ENCODE measurements around the gene TBCC.
"Not testable (repeated sequence)": the region's sequence is repeated elsewhere in the genome, so short reads cannot be mapped to it uniquely, and the experiment has no call there.

Gene TBCC

DNA sequence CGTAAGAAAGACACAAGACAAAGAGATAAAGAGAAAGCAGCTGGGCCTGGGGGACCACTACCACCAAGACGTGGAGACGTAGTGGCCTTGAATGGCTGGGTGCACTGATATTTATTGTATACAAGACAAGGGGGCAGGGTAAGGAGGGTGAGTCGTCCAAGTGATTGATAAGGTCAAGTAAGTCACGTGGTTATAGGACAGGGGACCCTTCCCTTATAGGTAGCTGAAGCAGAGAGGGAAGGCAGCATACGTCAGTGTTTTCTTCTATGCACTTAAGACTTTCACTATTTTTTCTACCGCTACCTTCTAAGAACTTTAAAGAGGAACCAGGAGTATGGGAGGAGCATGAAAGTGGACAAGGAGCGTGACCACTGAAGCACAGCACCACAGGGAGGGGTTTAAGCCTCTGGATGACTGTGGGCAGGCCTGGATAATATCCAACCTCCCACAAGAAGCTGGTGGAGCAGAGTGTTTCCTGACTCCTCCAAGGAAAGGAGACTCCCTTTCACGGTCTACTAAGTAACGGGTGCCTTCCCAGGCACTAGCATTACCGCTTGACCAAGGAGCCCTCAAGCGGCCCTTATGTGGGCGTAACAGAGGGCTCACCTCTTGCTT, 11.9 kb downstream of the TBCC start:
- DNase-seq (ENCODE audit: low read depth in 2 of 2) = not testable (repeated sequence)

DNA sequence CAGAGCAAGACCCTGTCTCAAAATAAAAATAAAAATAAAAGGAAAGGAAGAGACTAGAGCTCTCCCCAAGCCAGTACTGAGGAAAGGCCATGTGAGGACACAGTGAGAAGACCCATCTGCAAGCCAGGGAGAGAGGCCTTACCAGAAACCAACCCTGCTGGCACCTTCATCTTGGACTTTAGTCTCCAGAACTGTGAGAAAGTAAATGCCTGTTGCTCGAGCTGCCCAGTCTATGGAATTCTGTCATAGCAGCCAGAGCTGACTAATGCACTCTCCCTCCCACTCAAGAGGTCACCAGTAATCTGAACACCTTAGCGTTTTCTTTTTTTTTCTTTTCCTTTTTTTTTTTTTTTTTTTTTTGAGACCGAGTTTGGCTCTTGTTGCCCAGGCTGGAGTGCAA, 16.2 kb downstream of the TBCC start:
- no peak for DNase-seq (ENCODE audit: low read depth in 2 of 2)

DNA sequence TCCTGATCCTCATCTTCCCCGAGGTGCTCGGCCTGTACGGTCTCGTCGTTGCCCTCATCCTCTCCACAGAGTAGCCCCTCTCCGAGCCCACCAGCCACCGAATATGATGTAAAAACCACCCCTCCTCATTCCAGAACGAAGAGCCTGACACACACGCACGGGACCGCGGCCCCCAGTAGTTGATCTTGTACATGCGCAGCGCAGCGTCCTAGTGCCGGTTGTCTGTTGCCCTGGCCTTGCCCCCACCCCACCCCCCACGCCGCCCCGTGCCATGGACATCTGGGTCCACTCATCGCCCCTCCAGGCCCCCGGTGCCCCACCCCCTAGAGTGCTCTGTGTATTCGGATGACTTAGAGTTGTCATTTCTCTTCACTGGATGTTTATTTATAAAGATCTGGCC, 18.3 kb downstream of the TBCC start:
- DNase-seq (ENCODE audit: low read depth in 2 of 2) = no peak

DNA sequence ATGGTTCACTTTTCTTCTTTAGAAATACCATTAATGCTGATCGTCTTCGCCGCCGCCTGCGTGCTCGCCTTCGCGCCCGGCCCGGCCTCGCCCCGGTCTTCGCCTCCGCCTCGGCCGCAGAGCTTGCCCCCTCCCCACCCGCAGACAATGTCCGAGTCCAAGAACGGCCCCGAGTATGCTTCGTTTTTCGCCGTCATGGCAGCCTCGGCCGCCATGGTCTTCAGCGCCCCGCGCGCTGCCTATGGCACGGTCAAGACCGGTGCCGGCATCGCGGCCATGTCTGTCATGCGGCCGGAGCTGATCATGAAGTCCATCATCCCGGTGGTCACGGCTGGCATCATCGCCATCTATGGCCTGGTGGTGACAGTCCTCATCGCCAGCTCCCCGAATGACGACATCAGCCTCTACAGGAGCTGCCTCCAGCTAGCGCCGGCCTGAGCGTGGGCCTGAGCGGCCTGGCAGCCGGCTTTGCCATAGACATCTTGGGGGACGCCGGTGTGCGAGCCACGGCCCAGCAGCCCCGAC, 18.8 kb downstream of the TBCC start:
- no peak for DNase-seq (ENCODE audit: low read depth in 2 of 2)

DNA sequence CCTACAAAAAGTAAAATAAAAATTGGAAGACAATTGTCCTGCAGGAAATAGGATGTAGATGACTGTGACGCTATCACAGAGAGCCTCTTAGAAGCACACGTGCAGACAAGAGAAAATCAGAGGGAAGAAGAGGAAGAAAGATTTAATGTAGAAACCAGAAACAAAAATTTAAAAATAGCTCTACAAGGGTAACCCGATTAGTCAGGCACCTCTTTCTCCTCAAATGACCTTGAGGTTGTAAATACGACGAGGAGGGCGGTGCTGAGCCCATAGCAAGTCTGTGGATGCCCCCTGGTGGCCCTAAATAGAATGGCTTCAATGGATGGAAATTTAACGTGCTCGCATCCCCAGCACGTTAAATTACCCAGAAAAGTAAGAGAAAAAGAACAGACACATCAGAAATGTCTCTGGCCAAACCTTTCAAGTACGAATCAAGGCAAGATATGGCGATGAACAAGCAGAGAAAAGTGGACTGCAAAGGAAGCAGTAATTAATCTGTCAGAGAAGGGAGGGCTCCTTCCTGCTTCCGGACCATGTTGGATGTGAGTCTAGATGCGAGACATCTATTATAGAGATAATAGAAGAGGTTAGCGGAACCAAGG, 19.3 kb downstream of the TBCC start:
- DNase-seq (ENCODE audit: low read depth in 2 of 2) = peak; percentile 38 to 40

DNA sequence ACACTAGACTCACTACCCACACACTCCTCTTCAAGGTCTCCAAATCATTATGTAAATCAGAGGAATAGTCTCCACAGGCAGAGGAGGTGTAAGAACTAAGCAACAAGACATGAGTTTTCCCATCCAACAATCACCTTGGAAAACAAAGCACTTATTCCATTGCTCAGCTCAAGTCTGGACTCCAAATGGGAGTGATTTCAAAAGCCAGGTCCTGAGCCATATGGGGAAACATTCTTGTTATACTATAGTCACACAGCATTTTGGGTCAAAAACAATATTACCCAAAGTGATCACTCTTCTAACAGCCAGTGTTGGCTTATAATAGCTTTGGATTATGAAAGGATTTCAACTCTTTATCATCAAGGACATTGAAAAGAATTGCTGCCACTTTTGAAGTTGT, 19.9 kb downstream of the TBCC start:
- DNase-seq (ENCODE audit: low read depth in 2 of 2) = no peak

DNA sequence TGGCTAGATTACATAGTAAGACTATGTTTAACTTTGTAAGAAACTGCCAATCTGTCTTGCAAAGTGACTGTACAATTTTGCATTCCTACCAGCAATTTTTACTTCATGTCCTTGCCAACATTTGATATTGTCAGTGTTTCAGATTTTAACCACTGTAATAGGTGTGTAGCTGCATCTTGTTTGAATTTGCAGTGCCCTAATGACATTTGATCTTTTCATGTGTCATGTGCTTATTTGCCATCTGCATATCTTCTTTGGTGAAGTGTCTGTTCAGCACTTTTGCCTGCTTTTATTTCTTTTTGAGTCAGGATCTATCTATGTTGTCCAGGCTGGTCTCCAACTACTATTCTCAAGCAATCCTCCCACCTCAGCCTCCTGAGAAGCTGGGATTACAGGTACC, 21.1 kb downstream of the TBCC start:
- no peak for DNase-seq (ENCODE audit: low read depth in 2 of 2)

DNA sequence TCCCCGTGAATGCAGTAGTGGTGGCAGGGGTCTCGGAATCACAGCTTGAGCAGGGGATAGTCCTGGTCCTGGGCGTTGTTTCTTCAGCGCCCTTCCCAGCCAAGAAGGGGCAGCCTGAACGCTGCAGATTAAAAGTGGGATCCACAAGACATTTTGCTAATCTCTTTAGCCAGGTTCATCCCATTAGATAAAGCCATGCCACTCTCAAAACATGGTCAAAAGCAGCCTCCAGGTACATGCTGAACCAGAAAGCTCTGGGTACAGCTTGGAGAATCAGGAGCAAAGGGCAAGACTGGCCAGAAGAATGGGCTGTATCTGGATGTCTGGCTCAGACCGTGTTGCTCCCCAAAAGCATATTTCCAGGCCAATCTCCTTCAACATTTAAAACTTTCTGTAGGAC, 23.4 kb downstream of the TBCC start, which contains the start of gene PRPH2:
Gene PRPH2, minus strand, starts transcription at position 101 of the 400 bp plus-strand sequence. CDS start 263 bp downstream, outside the sequence.
- DNase-seq (ENCODE audit: low read depth in 2 of 2) = no peak

DNA sequence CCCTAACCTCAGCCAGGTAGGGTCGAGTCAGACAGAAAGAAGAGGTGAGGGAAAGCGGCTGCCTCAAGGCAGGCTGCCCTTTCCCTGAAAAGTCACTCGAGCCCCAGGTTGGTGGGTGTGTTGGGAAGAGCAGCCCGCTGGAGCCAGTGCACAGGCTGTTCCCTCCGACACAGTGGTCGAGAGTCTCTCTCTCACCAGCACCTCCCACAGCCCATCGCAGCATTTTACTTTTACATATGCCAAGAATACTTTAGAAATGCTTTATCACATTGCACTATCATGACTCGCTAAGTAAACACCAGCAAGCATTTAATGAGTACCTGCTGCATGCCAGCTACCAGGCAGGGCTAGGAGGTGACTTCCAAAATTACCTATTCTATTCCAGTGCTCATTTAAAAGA, 25.2 kb downstream of the TBCC start:
- no peak for DNase-seq (ENCODE audit: low read depth in 2 of 2)

DNA sequence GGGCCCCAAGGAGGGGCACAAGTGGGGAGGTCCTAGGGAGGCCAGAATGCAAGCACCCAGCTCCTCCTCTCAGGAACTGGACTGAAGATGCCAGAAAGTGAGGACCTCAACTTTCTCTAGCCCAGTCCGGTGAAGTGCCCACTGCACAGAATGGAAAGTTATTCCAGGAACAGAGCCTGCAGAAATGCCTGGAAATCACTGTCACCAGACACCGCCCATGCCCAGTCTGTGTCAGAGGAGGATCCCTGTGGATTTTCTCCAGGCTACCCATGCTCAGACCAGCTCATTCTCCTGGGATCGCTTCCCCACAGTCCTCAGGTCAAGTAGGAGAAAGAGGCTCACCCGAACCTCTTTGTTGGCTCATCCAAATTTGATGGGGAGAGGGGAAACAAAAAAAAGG, 30.0 kb downstream of the TBCC start:
- no peak for DNase-seq (ENCODE audit: low read depth in 2 of 2)

DNA sequence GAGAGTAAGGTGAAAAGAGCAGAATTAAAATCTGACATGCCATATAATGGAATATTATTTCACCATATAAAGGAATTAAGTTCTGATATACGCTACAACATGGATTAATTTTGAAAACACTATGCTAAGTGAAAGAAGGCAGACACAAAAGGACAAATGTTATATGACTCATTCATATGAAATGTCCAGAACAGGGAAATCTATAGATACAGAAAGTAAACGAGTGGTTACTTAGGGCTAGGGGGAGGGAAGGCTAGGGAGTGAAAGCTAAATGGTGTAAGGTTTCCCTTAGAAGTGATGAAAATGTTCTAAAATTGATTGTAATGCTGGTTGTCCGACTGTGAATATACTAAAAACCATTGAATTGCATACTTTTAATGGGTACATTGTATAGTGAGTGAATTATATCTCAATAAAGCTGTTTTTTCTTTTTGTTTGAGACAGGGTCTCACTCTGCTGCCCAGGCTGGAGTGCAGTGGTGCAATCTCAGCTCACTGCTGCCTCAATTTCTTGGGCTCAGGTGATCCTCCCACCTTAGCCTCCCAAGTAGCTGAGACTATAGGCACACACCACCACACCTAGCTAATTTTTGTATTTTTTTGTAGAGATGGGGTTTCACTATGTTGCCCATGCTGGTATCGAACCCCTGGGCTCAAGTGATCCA, 31.7 kb downstream of the TBCC start:
- no peak for DNase-seq (ENCODE audit: low read depth in 2 of 2)

DNA sequence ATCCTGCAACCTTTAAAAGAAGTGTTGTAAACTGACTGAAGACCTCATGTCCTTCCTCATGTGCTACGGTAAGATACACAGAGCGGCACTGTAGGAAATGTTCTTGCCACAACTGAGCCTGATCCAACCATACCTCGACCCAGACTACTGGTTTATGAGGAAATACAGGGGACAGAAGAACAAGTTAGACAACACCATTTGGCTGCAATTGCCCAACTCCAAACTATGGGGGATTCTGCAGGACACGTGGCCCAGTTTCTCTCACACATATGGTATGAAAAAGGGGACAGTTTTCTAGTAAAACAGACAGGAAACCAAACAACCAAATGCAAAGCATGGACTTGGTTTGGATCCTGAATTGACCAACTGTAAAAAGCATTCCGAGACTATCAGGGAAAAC, 34.0 kb downstream of the TBCC start:
- no peak for DNase-seq (ENCODE audit: low read depth in 2 of 2)

DNA sequence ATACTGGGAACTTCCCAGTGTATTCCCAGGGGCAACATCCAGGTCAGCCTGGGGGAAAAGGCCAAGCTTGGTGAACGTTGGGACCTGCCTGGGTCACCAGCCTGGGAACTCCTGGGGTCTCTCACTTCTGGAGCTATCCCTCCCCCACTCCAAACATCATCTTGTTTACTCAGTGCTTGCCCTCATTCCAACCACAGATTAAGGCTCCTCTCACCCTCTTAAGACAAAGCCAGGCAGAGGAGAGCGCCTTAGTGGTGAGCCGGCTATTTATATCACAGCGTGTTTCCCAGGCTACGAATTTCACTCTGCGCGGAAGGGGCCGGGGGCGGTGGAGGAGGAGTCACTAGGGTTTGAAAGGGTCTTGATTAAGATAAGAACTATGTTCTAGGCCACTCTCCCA, 35.6 kb downstream of the TBCC start:
- no peak for DNase-seq (ENCODE audit: low read depth in 2 of 2)

DNA sequence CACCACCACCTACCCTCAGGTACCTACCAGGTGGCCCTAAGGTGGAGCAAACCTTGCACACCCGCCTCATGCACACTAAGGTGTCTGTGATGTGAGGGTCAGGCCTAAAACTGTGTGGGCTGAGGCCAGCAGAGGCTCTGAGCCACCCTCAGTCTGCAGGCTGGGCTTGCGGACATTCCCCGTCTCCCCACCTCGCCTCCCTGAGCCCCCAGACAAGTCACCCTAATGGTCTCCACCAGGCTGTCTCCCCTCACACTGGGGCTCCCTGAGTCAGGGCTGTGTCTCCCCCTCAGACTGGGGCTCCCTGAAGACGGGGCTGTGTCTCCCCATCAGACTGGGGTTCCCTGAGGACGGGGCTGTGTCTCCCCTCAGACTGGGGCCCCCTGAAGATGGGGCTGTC, 36.0 kb downstream of the TBCC start:
- no peak for DNase-seq (ENCODE audit: low read depth in 2 of 2)

DNA sequence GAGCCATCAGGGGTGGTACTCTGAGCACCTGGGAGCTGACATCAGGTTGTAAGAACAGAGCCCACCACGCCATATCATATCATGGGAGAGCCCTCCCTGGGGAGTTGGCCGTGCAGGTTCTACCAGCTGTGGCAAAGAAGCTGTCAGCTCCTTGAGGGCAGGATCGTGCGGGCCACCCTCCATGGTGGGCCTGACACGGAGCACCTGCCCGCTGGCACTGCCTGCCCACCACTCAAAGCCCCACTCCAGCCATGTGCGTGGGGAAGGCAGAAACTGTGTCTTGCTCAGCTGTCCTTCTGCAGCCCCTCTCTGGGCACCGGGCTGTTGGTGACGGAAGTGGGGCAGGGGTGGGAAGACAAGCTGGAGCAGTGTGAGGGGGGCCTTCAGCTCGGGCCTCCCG, 37.8 kb downstream of the TBCC start:
- no peak for DNase-seq (ENCODE audit: low read depth in 2 of 2)

DNA sequence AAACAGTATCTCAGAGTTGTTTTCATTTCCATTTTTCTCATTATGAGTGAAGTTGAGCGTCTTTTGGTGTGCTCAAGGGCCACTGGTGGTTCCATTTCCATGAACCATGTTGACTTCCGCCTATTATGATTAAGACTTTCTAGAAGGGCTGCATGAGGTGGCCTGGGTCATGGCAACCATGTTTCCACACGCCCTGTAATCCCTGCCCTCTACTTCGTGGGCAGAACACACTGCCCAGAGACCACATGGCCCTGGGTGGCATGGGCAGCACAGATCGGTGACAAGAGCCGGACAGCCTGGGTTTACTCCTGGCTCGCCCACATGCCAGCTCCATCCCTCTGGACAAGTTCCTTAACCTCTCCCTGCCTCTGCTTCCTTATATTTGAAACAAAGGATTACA, 38.3 kb downstream of the TBCC start:
- DNase-seq (ENCODE audit: low read depth in 2 of 2) = no peak

DNA sequence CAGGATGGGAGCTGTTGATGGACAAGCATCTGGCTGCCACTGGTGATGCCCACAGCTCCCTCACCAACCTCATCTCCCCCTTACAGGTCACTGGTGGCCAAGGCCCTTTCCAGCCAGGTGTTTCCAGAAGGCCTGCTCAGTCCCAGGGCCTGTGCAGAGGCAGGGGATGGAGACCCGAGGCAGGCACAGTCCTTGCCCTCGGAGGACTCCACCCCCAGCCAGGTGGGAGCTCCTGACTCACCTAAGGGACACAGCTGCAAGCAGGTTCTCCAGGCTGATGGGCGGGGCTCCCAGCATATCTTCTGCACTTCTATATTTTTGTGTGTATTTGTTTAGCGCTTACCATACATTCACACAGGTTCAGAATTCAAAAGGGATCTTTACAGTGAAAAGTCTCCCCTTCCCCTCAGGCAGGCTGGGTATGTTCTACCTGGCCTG, 40.9 kb downstream of the TBCC start:
- no peak for DNase-seq (ENCODE audit: low read depth in 2 of 2)

DNA sequence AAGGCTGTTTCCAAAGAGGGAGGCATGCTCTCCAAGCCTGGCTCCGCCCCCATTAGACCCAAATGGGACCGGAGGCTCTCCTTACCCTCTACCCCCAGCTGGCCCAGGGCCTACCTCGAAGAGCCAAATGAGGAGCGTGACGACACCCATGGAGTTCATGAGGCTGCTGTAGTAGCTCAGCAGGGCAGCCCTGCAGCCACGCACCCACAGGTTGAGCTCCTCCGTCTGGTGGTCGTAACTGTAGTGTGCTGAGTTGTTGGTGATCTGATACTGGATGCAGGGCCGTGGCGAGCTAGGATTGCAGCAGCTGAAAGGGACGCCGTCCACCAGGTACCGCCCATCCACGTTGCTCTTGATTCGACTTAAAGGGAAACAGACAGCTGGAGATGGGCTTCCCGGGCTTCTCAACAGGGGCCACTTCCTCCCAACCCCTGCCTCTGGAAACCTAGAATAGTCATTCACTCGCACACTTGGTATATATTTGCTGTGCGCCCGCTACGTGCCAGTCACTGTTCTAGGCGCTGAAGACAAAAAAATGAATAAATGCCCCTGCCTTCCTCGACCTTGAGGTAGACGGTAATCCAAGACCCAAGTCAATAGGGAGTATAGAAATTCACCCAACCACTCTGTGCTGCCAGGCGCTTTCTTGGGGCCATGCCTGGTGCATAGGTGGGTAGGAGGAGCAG, 41.5 kb downstream of the TBCC start:
- DNase-seq (ENCODE audit: low read depth in 2 of 2) = no peak

DNA sequence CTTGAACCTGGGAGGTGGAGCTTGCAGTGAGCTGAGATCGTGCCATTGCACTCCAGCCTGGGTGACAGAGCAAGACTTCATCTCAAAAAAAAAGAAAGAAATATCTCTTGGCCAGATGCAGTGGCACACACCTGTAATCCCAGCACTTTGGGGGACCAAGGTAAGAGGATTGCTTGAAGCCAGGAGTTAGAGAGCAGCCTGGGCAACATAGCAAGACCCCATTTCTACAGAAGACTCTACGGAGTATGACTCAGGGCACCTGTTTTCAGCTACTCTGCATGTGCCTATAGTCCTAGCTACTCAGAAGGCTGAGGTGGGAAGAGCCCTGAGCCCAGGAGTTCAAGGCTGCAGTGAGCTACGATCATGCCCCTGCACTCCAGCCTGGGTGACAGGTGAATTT, 43.1 kb downstream of the TBCC start:
- not testable (repeated sequence) for DNase-seq (ENCODE audit: low read depth in 2 of 2)

DNA sequence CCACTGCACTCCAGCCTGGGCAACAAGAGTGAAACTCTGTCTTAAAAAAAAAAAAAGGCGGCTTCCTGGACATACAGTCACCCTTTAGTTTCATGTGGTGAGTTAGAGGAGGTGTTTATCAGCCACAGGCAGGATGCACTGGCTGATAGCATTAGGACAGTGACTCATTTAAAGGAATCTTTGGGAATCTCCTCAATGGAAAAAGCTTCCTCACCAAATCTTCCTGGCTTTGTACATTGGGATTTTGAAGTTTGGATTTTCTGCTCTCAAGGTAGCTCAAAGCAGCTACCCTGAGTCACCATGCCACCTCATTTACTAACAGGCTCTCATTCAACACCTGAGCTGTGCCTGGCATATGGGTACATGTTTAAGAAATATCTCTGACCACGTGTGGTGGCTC, 43.7 kb downstream of the TBCC start:
- no peak for DNase-seq (ENCODE audit: low read depth in 2 of 2)

DNA sequence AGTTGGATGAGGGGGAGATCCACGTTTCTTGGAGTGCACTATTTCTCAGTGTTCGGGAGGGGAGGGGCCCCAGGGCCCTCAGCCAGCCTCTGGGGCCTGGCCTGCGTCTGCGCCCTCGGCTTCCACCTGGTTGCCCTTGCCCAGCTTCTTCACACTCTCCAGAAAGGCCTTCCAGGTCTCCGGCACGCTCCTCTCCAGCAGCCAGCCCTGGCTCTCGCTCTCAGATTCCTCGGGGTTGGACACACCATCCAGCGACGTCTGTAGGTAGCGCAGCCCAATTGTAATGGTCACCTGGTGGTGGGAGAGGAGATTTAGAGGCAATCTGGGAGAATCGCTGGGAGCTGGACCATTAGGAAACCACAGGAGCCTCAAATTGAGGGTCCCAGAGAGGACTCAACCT, 47.7 kb downstream of the TBCC start:
- no peak for DNase-seq (ENCODE audit: low read depth in 2 of 2)

DNA sequence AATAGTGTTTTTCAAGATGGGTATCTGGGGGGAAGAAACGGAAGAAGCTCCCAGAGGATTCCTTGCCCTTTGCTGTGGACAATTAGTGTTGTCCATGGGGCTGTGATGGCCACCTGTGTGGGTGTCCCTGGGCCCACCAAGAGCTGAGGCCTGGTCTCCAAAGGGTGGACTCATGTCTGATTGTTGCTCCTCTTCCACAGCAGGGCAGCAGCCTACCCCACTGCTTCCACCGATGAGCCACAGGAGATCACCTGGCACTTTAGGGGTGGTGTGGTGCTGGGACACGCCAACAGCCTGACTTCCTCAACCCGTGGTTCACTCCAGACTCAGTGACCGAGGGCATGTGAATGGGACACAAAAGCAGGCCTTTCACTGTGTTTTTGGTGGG, 48.6 kb downstream of the TBCC start:
- DNase-seq (ENCODE audit: low read depth in 2 of 2) = no peak
